Calu3 (cell line): ENCODE data around the gene DRAP1. TPM values are rescaled to one million over a fixed set of nuclear protein-coding genes. Genes with fewer than 3 reads are reported as not detected.

Experiments
- BruUV-seq: library from RNA; stranded (reverse); fragments of 400-500 nt; replicated peaks from 2 replicates; lab custom pipeline; 2021; lab: Mats Ljungman, UMichigan
- CTCF ChIA-PET: fragments of 300-600 bp; sonication (Branson Sonifier 250); formaldehyde crosslinking; loops from one replicate; lab custom pipeline; 2022; ENCODE audit warnings: antibody characterized with exemption; lab: Charles Lee
- DNase-seq: peaks from one replicate; pipeline ENCODE4 v3.0.0; 2022
- H3K27ac Mint-ChIP-seq: one replicate; pipeline ENCODE4 v1.8.0; 2022; ENCODE audit warnings: mixed read lengths; ENCODE audit not compliant: unreplicated experiment
- H3K27me3 Mint-ChIP-seq: one replicate; pipeline ENCODE4 v1.8.0; 2022; ENCODE audit warnings: mixed read lengths; ENCODE audit not compliant: unreplicated experiment
- H3K36me3 Mint-ChIP-seq: one replicate; pipeline ENCODE4 v1.8.0; 2022; ENCODE audit warnings: mild to moderate bottlenecking, moderate library complexity, mixed read lengths; ENCODE audit not compliant: insufficient read depth, unreplicated experiment
- H3K4me1 Mint-ChIP-seq: one replicate; pipeline ENCODE4 v1.8.0; 2022; ENCODE audit warnings: mild to moderate bottlenecking, low read depth, mixed read lengths; ENCODE audit not compliant: unreplicated experiment
- H3K4me3 Mint-ChIP-seq: one replicate; pipeline ENCODE4 v1.8.0; 2022; ENCODE audit warnings: mild to moderate bottlenecking, low read depth, moderate library complexity, mixed read lengths; ENCODE audit not compliant: unreplicated experiment
- H3K9me3 Mint-ChIP-seq: one replicate; pipeline ENCODE4 v1.8.0; 2022; ENCODE audit warnings: low read depth, mixed read lengths; ENCODE audit not compliant: unreplicated experiment
- CTCF ChIP-seq: fragments of 200-600 bp; IDR thresholded peaks from one replicate; pipeline ENCODE4 v1.8.0; 2022; ENCODE audit warnings: antibody characterized with exemption; ENCODE audit not compliant: unreplicated experiment
- intact Hi-C: fragments of 100-400 bp; cut with micrococcal nuclease; formaldehyde crosslinking; loops from one replicate; pipeline ENCODE4 v1.10.0; 2022; ENCODE audit not compliant: unreplicated experiment
- total RNA-seq: library from RNA; stranded (reverse); gene quantifications from 2 replicates; pipeline ENCODE4 v1.2.3, GENCODE V29; 2022

The DRAP1 gene
- total RNA-seq, 1 experiment from 2014 or later: 114 TPM

GRCh38 chr11:65911682-65912568, 7.3 kb upstream of the DRAP1 start:
- H3K4me1 Mint-ChIP-seq: peaks cover 61% of the 10 kb centered on the region

GRCh38 chr11:65912845-65913244, 6.4 kb upstream of the DRAP1 start:
- CTCF ChIA-PET: interaction anchor here (2.1 to 2.5 kb wide), 2 partner anchors 22 to 24 kb away, joined by 8 to 9 read pairs; partner anchors contain the start of genes CCDC85B and FIBP
- TF ChIP-seq CTCF: no peak
- Mint-ChIP-seq H3K9me3 (no peaks in the 10 kb centered on the region), H3K27me3 (no peaks in the 10 kb centered on the region), H3K4me3 (no peak overlapping the region), H3K4me1 (peaks cover 63% of the 10 kb centered on the region), H3K27ac (peak overlapping the region; percentile 33), H3K36me3 (peaks cover 35% of the 10 kb centered on the region)
- intact Hi-C loops: no loop called here
- BruUV-seq: no TSS peak
- DNase-seq: no peak

More at GRCh38 chr11:65911682-65912568, 7.3 kb upstream of the DRAP1 start:
- peak; percentile 49 for DNase-seq
- H3K36me3 Mint-ChIP-seq: peaks cover 30% of the 10 kb centered on the region
- no peak overlapping the region for H3K4me3 Mint-ChIP-seq
- no peak for TF ChIP-seq CTCF
- H3K27ac Mint-ChIP-seq: peak overlapping the region; percentile 48
- no peaks in the 10 kb centered on the region for H3K9me3 Mint-ChIP-seq
- BruUV-seq: no TSS peak
- H3K27me3 Mint-ChIP-seq: no peaks in the 10 kb centered on the region
- CTCF ChIA-PET: interaction anchor here (1.1 to 2.5 kb wide), 3 partner anchors 21 to 28 kb away, joined by 5 to 9 read pairs (median 8); partner anchors contain the start of genes CCDC85B and FIBP
- intact Hi-C loops: no loop called here

- H3K27me3 Mint-ChIP-seq: no peaks in the 10 kb centered on the region
- no peak for DNase-seq
- no peak for TF ChIP-seq CTCF
- peaks cover 53% of the 10 kb centered on the region for H3K4me1 Mint-ChIP-seq
- CTCF ChIA-PET: interaction anchor here (0.6 to 1.4 kb wide), 4 partner anchors 15 to 55 kb away, joined by 4 to 16 read pairs (median 5); partner anchors contain the start of genes FIBP, FOSL1 and MUS81
- peaks cover 57% of the 10 kb centered on the region for H3K36me3 Mint-ChIP-seq
- BruUV-seq: no TSS peak
- peak overlapping the region; percentile 99 for H3K27ac Mint-ChIP-seq
- peak overlapping the region; percentile 94 for H3K4me3 Mint-ChIP-seq
- intact Hi-C loops: no loop called here
- H3K9me3 Mint-ChIP-seq: no peaks in the 10 kb centered on the region
These were observed 4.0 kb upstream of the DRAP1 start for GRCh38 chr11:65915101-65915820.

- peaks cover 63% of the 10 kb centered on the region for H3K36me3 Mint-ChIP-seq
- BruUV-seq: no TSS peak
- H3K27me3 Mint-ChIP-seq: no peaks in the 10 kb centered on the region
- peak; percentile 90 for DNase-seq
- TF ChIP-seq CTCF: no peak
- peak overlapping the region; percentile 94 for H3K4me3 Mint-ChIP-seq
- peak overlapping the region; percentile 99 for H3K27ac Mint-ChIP-seq
- H3K4me1 Mint-ChIP-seq: peaks cover 58% of the 10 kb centered on the region
- CTCF ChIA-PET: interaction anchor here (0.5 to 1.4 kb wide), 7 partner anchors 10 to 1190 kb away, joined by 3 to 16 read pairs (median 5); partner anchors contain the start of genes FIBP, FOSL1 and MUS81
- H3K9me3 Mint-ChIP-seq: no peaks in the 10 kb centered on the region
- intact Hi-C loops: no loop called here
These were observed 3.4 kb upstream of the DRAP1 start for GRCh38 chr11:65915821-65916251.
